Liver (tissue), 3 donors: ENCODE data around the gene PKN2.

Experiments used
- ATF3 ChIP-seq: IDR thresholded peaks from 2 replicates; pipeline ENCODE4 v1.6.1; 2016; ENCODE audit warnings: antibody characterized with exemption
- CTCF ChIP-seq: fragments of 150-350 bp; IDR thresholded peaks from 2 replicates; pipeline ENCODE4 v1.5.1; 2017; ENCODE audit warnings: improper control_type of control experiment, low read depth, low read length; ENCODE audit not compliant: missing input control
- GABPA ChIP-seq, 2 donors: IDR thresholded peaks in 1 of 2; conservative IDR thresholded peaks in 1 of 2; 2 replicates each; pipeline ENCODE4 v1.6.1; 2016; ENCODE audit warnings: antibody characterized with exemption in 2 of 2, mild to moderate bottlenecking in 1 of 2, moderate library complexity in 1 of 2
- JUND ChIP-seq, 2 donors: IDR thresholded peaks; 2 replicates each; pipeline ENCODE4 v1.6.1; 2016; ENCODE audit warnings: antibody characterized with exemption in 2 of 2
- MAX ChIP-seq: IDR thresholded peaks from 2 replicates; pipeline ENCODE4 v1.6.1; 2016; ENCODE audit warnings: antibody characterized with exemption
- REST ChIP-seq: IDR thresholded peaks from 2 replicates; pipeline ENCODE4 v1.6.1; 2016; ENCODE audit warnings: antibody characterized with exemption, mild to moderate bottlenecking
- RXRA ChIP-seq, 2 donors: IDR thresholded peaks; 2 replicates each; pipeline ENCODE4 v1.6.1; 2017 to 2018; ENCODE audit warnings: antibody characterized with exemption in 2 of 2, mild to moderate bottlenecking in 1 of 2
- TAF1 ChIP-seq: conservative IDR thresholded peaks from 2 replicates; pipeline ENCODE4 v1.6.1; 2016; ENCODE audit warnings: antibody characterized with exemption, mild to moderate bottlenecking
- YY1 ChIP-seq: IDR thresholded peaks from 2 replicates; pipeline ENCODE4 v1.6.1; 2016; ENCODE audit warnings: antibody characterized with exemption, mild to moderate bottlenecking
- donor health status: healthy.
- donor health status: healthy.

GRCh38 chr1:88800382-88801051, 116.4 kb downstream of the PKN2 start:
- TF ChIP-seq CTCF (peak; percentile 70), MAX (no peak), GABPA (IDR thresholded peaks at IDR 0.05 in 1 of 2, conservative IDR thresholded peaks at IDR 0.05 in 1 of 2) (no peak), YY1 (no peak), REST (no peak), TAF1 (no peak), ATF3 (no peak), JUND (IDR thresholded peaks at IDR 0.05) (no peak), RXRA (IDR thresholded peaks at IDR 0.05) (no peak)
